ENCODE measurements around the gene ERN1.

Gene ERN1

GRCh38 chr17:64056269-64057005 is 73.5 kb downstream of the ERN1 start:
- DNase-seq, result peak in 1 of 2 donors; percentile 40

GRCh38 chr17:64055183-64056142 is 74.5 kb downstream of the ERN1 start:
- DNase-seq, result no peak

GRCh38 chr17:64054304-64054703 is 75.6 kb downstream of the ERN1 start:
- DNase-seq, result no peak

GRCh38 chr17:64053101-64053500 is 76.8 kb downstream of the ERN1 start:
- no peak for DNase-seq

- peak; percentile 37 to 78 for DNase-seq
These were observed 78.8 kb downstream of the ERN1 start for GRCh38 chr17:64051153-64051552.

GRCh38 chr17:64048805-64049204 is 81.1 kb downstream of the ERN1 start:
- no peak for DNase-seq

GRCh38 chr17:64045176-64045575 is 84.8 kb downstream of the ERN1 start:
- DNase-seq, result no peak

GRCh38 chr17:64042700-64043485 is 87.1 kb downstream of the ERN1 start:
- no peak for DNase-seq

GRCh38 chr17:64041912-64042311 is 88.0 kb downstream of the ERN1 start:
- DNase-seq, result no peak

- DNase-seq, result no peak
These were observed 89.7 kb downstream of the ERN1 start for GRCh38 chr17:64040206-64040605.

- DNase-seq, result no peak
These were observed 90.9 kb downstream of the ERN1 start for GRCh38 chr17:64039106-64039400.

GRCh38 chr17:64038331-64039105 is 91.4 kb downstream of the ERN1 start:
- DNase-seq, result no peak

GRCh38 chr17:64037802-64038201 is 92.1 kb downstream of the ERN1 start:
- DNase-seq, result no peak

- DNase-seq, result no peak
These were observed 92.8 kb downstream of the ERN1 start for GRCh38 chr17:64037180-64037579.

GRCh38 chr17:64036198-64036922 is 93.6 kb downstream of the ERN1 start:
- DNase-seq, result no peak

- DNase-seq, result no peak
These were observed 97.9 kb downstream of the ERN1 start for GRCh38 chr17:64032081-64032480.

- DNase-seq, result peak; percentile 75 to 84
These were observed 101.0 kb downstream of the ERN1 start for GRCh38 chr17:64028874-64029464.

- DNase-seq, result peak; percentile 95 to 96
These were observed 104.1 kb downstream of the ERN1 start for GRCh38 chr17:64025732-64026294.

- peak; percentile 75 to 91 for DNase-seq
These were observed 104.9 kb downstream of the ERN1 start for GRCh38 chr17:64024781-64025731.

- DNase-seq, result no peak
These were observed 105.7 kb downstream of the ERN1 start for GRCh38 chr17:64024215-64024654.
